ENCODE results near the gene SDK1.
A peak's percentile ranks its signal among the peaks of the same experiment; 100 is the strongest.

Gene SDK1

GRCh38 chr7:3616306-3616705 lies 315.3 kb downstream of the SDK1 start:
- no peak overlapping the region for H4K91ac ChIP-seq (ENCODE audit: low read depth, low read length, poor library complexity)
- no peak overlapping the region for H2AFZ ChIP-seq (ENCODE audit: low read length)
- H3K27ac ChIP-seq (replicated peaks; ENCODE audit: low read length) = no peak overlapping the region
- no peaks in the 10 kb centered on the region for H3K4me1 ChIP-seq (ENCODE audit: control insufficient read depth in 2 of 2, insufficient read depth in 1 of 2, low read depth in 1 of 2, low read length in 2 of 2)
- no peak overlapping the region for H2BK15ac ChIP-seq (ENCODE audit: low read length)
- no peak overlapping the region for H3K4me2 ChIP-seq (ENCODE audit: insufficient read depth, low read length, poor library complexity, severe bottlenecking)
- H4K8ac ChIP-seq (ENCODE audit: low read depth, low read length) = no peak overlapping the region
- DNase-seq (ENCODE audit: low spot score) = no peak
- no peak overlapping the region for H2AK5ac ChIP-seq (ENCODE audit: low read depth, low read length)
- H2BK120ac ChIP-seq (ENCODE audit: low read depth, low read length) = no peak overlapping the region
- no CpG with 5 or more reads among the region's 8 CpGs for WGBS, 2 donors (ENCODE audit: extremely low coverage in 2 of 2, insufficient read length in 2 of 2, insufficient replicate concordance in 1 of 2)
- no peak overlapping the region for H2BK12ac ChIP-seq (ENCODE audit: low read length)
- H3K4ac ChIP-seq (ENCODE audit: low read length) = no peak overlapping the region
- no peaks in the 10 kb centered on the region for H3K36me3 ChIP-seq (replicated peaks in 1 of 2; ENCODE audit: control insufficient read depth in 2 of 2, insufficient read depth in 2 of 2, low read length in 2 of 2)
- H3K9me3 ChIP-seq (replicated peaks in 1 of 2; ENCODE audit: control insufficient read depth in 2 of 2, insufficient read depth in 1 of 2, low read depth in 1 of 2, low read length in 2 of 2) = peaks cover 0 to 2% of the 10 kb centered on the region in 2 donors
- no peaks in the 10 kb centered on the region for H3K27me3 ChIP-seq (ENCODE audit: control insufficient read depth in 3 of 3, insufficient read depth in 3 of 3, low read depth in 1 of 3, low read length in 3 of 3)
- no peak overlapping the region for H2BK5ac ChIP-seq (ENCODE audit: low read length)
- H3K18ac ChIP-seq (ENCODE audit: low read length) = no peak overlapping the region
- H3K4me3 ChIP-seq (ENCODE audit: low read length in 2 of 2) = no peak overlapping the region
- H3K14ac ChIP-seq (ENCODE audit: low read length) = peak overlapping the region; percentile 63
- H3K23ac ChIP-seq (ENCODE audit: low read depth, low read length, poor library complexity) = no peak overlapping the region
- no peaks in the 10 kb centered on the region for H3K79me1 ChIP-seq (ENCODE audit: low read depth, low read length)
- H3K9ac ChIP-seq (ENCODE audit: low read depth, low read length, poor library complexity) = no peak overlapping the region

GRCh38 chr7:3630081-3630480 lies 329.0 kb downstream of the SDK1 start:
- H3K14ac ChIP-seq (ENCODE audit: low read length) = no peak overlapping the region
- DNase-seq (ENCODE audit: low spot score) = no peak

GRCh38 chr7:3634396-3634795 lies 333.3 kb downstream of the SDK1 start:
- H2BK12ac ChIP-seq (ENCODE audit: low read length) = no peak overlapping the region
- H3K36me3 ChIP-seq (replicated peaks in 1 of 2; ENCODE audit: control insufficient read depth in 2 of 2, insufficient read depth in 2 of 2, low read length in 2 of 2) = peaks cover 0 to 6% of the 10 kb centered on the region in 2 donors
- no peak overlapping the region for H4K91ac ChIP-seq (ENCODE audit: low read depth, low read length, poor library complexity)
- no peak overlapping the region for H3K4ac ChIP-seq (ENCODE audit: low read length)
- no peak overlapping the region for H3K4me3 ChIP-seq (ENCODE audit: low read length in 2 of 2)
- H3K9me3 ChIP-seq (replicated peaks in 1 of 2; ENCODE audit: control insufficient read depth in 2 of 2, insufficient read depth in 1 of 2, low read depth in 1 of 2, low read length in 2 of 2) = peaks cover 2 to 15% of the 10 kb centered on the region in 2 donors
- H3K14ac ChIP-seq (ENCODE audit: low read length) = no peak overlapping the region
- H3K4me1 ChIP-seq (ENCODE audit: control insufficient read depth in 2 of 2, insufficient read depth in 1 of 2, low read depth in 1 of 2, low read length in 2 of 2) = no peaks in the 10 kb centered on the region
- H3K79me1 ChIP-seq (ENCODE audit: low read depth, low read length) = no peaks in the 10 kb centered on the region
- H3K9ac ChIP-seq (ENCODE audit: low read depth, low read length, poor library complexity) = no peak overlapping the region
- H3K27me3 ChIP-seq (ENCODE audit: control insufficient read depth in 3 of 3, insufficient read depth in 3 of 3, low read depth in 1 of 3, low read length in 3 of 3) = no peaks in the 10 kb centered on the region
- no peak for DNase-seq (ENCODE audit: low spot score)
- H2BK5ac ChIP-seq (ENCODE audit: low read length) = no peak overlapping the region
- no peak overlapping the region for H2BK120ac ChIP-seq (ENCODE audit: low read depth, low read length)
- H4K8ac ChIP-seq (ENCODE audit: low read depth, low read length) = no peak overlapping the region
- no peak overlapping the region for H3K23ac ChIP-seq (ENCODE audit: low read depth, low read length, poor library complexity)
- H2BK15ac ChIP-seq (ENCODE audit: low read length) = no peak overlapping the region
- H3K27ac ChIP-seq (replicated peaks; ENCODE audit: low read length) = no peak overlapping the region
- no peak overlapping the region for H3K18ac ChIP-seq (ENCODE audit: low read length)
- H3K4me2 ChIP-seq (ENCODE audit: insufficient read depth, low read length, poor library complexity, severe bottlenecking) = no peak overlapping the region
- H2AFZ ChIP-seq (ENCODE audit: low read length) = no peak overlapping the region
- H2AK5ac ChIP-seq (ENCODE audit: low read depth, low read length) = no peak overlapping the region

More at GRCh38 chr7:3630081-3630480, 329.0 kb downstream of the SDK1 start:
- H3K79me1 ChIP-seq (ENCODE audit: low read depth, low read length) = no peaks in the 10 kb centered on the region
- no peak overlapping the region for H3K4ac ChIP-seq (ENCODE audit: low read length)
- no peak overlapping the region for H3K4me3 ChIP-seq (ENCODE audit: low read length in 2 of 2)
- H3K27ac ChIP-seq (replicated peaks; ENCODE audit: low read length) = no peak overlapping the region
- H3K23ac ChIP-seq (ENCODE audit: low read depth, low read length, poor library complexity) = no peak overlapping the region
- peaks cover 4 to 16% of the 10 kb centered on the region in 2 donors for H3K9me3 ChIP-seq (replicated peaks in 1 of 2; ENCODE audit: control insufficient read depth in 2 of 2, insufficient read depth in 1 of 2, low read depth in 1 of 2, low read length in 2 of 2)
- no peak overlapping the region for H4K8ac ChIP-seq (ENCODE audit: low read depth, low read length)
- no peak overlapping the region for H2BK12ac ChIP-seq (ENCODE audit: low read length)
- H3K36me3 ChIP-seq (replicated peaks in 1 of 2; ENCODE audit: control insufficient read depth in 2 of 2, insufficient read depth in 2 of 2, low read length in 2 of 2) = no peaks in the 10 kb centered on the region
- no peak overlapping the region for H2BK5ac ChIP-seq (ENCODE audit: low read length)
- no peak overlapping the region for H3K18ac ChIP-seq (ENCODE audit: low read length)
- H2BK120ac ChIP-seq (ENCODE audit: low read depth, low read length) = no peak overlapping the region
- H4K91ac ChIP-seq (ENCODE audit: low read depth, low read length, poor library complexity) = no peak overlapping the region
- no peak overlapping the region for H3K4me2 ChIP-seq (ENCODE audit: insufficient read depth, low read length, poor library complexity, severe bottlenecking)
- no peaks in the 10 kb centered on the region for H3K27me3 ChIP-seq (ENCODE audit: control insufficient read depth in 3 of 3, insufficient read depth in 3 of 3, low read depth in 1 of 3, low read length in 3 of 3)
- no peak overlapping the region for H2BK15ac ChIP-seq (ENCODE audit: low read length)
- H2AFZ ChIP-seq (ENCODE audit: low read length) = no peak overlapping the region
- H3K4me1 ChIP-seq (ENCODE audit: control insufficient read depth in 2 of 2, insufficient read depth in 1 of 2, low read depth in 1 of 2, low read length in 2 of 2) = no peaks in the 10 kb centered on the region
- H3K9ac ChIP-seq (ENCODE audit: low read depth, low read length, poor library complexity) = no peak overlapping the region
- H2AK5ac ChIP-seq (ENCODE audit: low read depth, low read length) = no peak overlapping the region

GRCh38 chr7:3636131-3636860 lies 335.2 kb downstream of the SDK1 start:
- Histone ChIP-seq H4K8ac (ENCODE audit: low read depth, low read length) (no peak overlapping the region), H3K27me3 (ENCODE audit: control insufficient read depth in 3 of 3, insufficient read depth in 3 of 3, low read depth in 1 of 3, low read length in 3 of 3) (no peaks in the 10 kb centered on the region), H2AFZ (ENCODE audit: low read length) (no peak overlapping the region), H3K14ac (ENCODE audit: low read length) (no peak overlapping the region), H3K9ac (ENCODE audit: low read depth, low read length, poor library complexity) (no peak overlapping the region), H4K91ac (ENCODE audit: low read depth, low read length, poor library complexity) (no peak overlapping the region), H3K4me2 (ENCODE audit: insufficient read depth, low read length, poor library complexity, severe bottlenecking) (no peak overlapping the region), H3K36me3 (replicated peaks in 1 of 2; ENCODE audit: control insufficient read depth in 2 of 2, insufficient read depth in 2 of 2, low read length in 2 of 2) (peaks cover 0 to 6% of the 10 kb centered on the region in 2 donors), H3K27ac (replicated peaks; ENCODE audit: low read length) (no peak overlapping the region), H2BK12ac (ENCODE audit: low read length) (no peak overlapping the region), H3K23ac (ENCODE audit: low read depth, low read length, poor library complexity) (no peak overlapping the region), H3K18ac (ENCODE audit: low read length) (no peak overlapping the region), H2BK5ac (ENCODE audit: low read length) (no peak overlapping the region), H2AK5ac (ENCODE audit: low read depth, low read length) (no peak overlapping the region), H3K9me3 (replicated peaks in 1 of 2; ENCODE audit: control insufficient read depth in 2 of 2, insufficient read depth in 1 of 2, low read depth in 1 of 2, low read length in 2 of 2) (peaks cover 0 to 2% of the 10 kb centered on the region in 2 donors), H2BK15ac (ENCODE audit: low read length) (no peak overlapping the region), H3K79me1 (ENCODE audit: low read depth, low read length) (no peaks in the 10 kb centered on the region), H2BK120ac (ENCODE audit: low read depth, low read length) (no peak overlapping the region), H3K4me1 (ENCODE audit: control insufficient read depth in 2 of 2, insufficient read depth in 1 of 2, low read depth in 1 of 2, low read length in 2 of 2) (no peaks in the 10 kb centered on the region), H3K4ac (ENCODE audit: low read length) (no peak overlapping the region), H3K4me3 (ENCODE audit: low read length in 2 of 2) (no peak overlapping the region)
- no CpG with 5 or more reads among the region's 6 CpGs for WGBS, 2 donors (ENCODE audit: extremely low coverage in 2 of 2, insufficient read length in 2 of 2, insufficient replicate concordance in 1 of 2)
- no peak for DNase-seq (ENCODE audit: low spot score)
